Measurements from ENCODE around the gene LGMN.
"Not testable (repeated sequence)": the region's sequence is repeated elsewhere in the genome, so short reads cannot be mapped to it uniquely, and the experiment has no call there.

Gene LGMN

DNA sequence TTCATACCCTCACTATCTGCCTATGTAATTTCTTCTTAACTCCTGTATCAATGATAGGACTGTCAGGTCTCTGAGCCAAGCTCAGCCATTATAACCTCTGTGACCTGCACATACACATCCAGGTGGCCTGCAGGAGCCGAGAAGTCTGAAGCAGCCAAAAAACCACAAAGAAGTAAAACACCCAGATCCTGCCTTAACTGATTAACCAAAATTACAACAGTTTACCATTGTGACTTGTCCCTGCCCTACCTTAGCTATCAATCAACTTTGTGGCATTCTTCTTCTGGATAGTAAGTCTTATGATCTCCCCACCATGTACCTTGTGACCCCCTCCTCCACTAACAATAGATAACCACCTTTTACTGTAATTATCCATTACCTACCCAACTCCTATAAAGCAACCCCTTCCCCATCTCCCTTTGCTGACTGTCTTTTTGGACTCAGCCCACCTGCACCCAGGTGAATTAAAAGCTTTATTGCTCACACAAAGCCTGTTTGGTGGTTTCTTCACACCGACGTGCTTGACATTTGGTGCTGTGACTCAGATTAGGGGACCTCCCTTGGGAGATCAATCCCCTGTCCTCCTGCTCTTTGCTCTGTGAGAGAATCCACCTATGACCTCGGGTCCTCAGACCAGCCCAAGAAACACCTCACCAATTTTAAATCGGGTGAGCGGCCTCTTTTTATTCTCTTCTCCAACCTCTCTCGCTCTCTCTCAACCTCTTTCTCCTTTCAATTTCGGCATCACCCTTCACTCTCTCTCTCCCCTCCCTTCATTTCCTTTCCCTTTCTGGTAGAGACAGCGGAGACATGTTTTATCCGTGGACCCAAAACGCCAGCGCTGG, 11.5 kb upstream of the LGMN start:
- FAIRE-seq: no peak

DNA sequence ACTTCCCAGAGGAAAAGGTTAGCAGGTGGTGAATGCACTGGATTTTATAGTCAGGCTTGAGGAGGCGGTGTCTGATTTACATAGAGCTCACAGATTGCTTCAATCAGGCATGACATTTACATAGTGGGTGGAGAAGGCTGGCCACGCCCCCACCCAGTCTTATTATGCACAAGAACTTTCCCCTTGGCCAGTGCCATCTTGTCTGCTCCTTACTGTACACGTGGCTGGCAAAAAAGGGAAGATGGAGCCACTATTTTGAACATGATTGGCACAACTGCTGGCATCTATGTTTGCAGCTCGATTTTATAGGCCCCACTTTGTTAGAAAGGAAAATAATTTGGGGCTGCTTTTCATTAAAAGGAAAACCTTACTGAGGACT, 10.9 kb upstream of the LGMN start:
- FAIRE-seq: no peak

GRCh38 chr14:92756446-92756845, 8.0 kb upstream of the LGMN start:
- no peak for FAIRE-seq

- FAIRE-seq: no peak
Observed at GRCh38 chr14:92755495-92755894, 7.1 kb upstream of the LGMN start.

DNA sequence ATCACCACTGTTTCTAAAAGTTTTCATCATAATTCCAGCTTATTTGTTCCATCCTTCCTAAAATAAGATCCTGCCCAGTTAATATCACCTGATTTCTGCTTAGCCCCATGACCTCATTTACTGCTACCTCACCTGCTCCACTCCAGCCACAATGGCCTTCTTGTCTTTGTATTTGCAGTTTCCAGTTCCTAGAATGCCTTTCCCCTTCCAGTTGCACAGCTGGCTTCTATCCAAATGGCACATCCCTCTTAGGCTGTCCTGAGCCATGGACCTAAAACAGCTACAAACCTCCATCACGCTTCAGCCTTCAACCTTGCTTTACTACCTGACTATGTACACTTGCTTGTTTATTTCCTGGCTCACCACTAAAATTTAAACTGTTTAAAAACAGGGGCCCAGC, 6.5 kb upstream of the LGMN start:
- no peak for FAIRE-seq

DNA sequence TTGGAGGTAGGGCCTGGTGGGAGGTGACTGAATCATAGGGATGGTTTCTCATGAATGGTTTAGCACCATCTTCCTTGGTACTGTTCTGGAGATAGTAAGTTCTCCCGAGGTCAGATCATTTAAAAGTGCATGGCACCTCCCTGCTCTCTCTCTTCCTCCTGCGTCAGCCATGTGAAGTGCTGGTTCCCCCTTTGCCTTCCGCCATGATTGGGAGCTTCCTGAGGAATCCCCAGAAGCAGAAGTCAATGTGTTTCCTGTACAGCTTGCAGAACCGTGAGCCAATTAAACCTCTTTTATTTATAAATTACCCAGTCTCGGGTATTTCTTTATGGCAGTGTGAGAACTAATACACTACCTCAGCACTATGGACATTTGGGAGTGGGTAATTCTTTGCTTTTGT, 4.8 kb upstream of the LGMN start:
- FAIRE-seq: no peak

- FAIRE-seq: no peak
Observed at GRCh38 chr14:92751819-92752218, 3.4 kb upstream of the LGMN start.

- FAIRE-seq: no peak
Observed at GRCh38 chr14:92750994-92751400, 2.6 kb upstream of the LGMN start.

GRCh38 chr14:92750222-92750728, 1.8 kb upstream of the LGMN start:
- not testable (repeated sequence) for FAIRE-seq

DNA sequence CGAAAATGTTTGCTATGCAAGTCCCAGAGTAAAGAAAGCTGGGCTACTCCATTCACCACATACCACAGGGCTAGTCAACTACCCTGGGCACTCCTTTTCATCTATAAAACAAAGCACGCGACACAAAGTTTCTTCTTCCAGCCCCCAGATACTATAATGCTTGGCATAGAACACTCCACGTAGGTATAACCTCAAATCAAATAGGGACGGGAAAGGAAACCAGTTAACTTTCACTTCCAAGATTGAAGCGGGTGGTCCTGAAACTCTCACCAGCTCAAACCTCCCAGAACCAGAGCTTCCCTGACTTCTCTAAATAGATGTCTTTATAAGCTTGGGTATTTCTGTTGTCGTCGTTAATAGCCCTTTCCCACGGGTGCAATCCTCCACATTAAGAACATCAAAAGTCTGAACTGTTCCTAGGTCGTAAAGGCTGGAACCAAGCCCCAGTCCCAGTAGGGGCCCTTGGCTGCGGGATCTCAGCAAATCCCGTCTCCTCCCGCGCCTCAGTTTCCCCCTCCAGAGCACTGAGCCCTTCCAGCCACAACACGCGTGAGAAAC, 647 bp downstream of the LGMN start:
- FAIRE-seq: no peak

DNA sequence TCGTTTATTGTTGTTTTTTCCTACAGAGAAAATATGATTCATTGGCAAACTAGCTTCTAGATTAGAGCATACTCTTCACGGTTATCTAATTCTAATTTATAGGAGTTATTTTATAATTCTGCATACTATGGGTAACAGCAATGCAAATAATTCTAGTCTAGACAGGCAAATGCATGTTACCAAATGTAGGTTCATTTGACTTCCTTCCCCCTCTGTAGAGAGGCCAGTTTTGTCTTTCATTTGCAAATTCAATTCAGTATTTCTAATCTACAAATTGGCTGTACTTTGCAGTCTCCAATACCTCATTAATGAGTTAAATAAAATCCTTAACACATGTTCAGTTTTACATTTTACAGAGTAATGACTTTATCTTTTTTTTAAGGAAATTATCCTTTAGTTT, 4.2 kb downstream of the LGMN start:
- FAIRE-seq: no peak

DNA sequence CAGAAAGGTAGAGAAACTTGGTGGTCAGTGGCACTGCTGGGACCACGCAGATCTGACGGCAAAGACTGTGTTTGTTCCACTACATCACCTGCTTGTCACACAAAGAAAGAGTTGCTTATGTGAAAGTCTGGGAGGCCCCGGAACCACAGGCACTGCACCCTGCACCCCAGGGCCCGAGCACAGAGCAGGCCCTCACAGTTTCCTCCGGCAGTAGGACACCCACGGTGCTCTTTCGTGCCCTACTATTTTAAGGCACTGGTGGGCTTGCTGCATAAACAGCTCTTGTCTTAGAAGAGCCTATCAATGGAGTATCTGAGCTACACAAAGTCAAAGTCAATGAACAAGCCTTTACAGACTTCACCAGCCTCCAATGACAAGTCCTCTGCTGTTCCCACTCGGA, 8.0 kb downstream of the LGMN start:
- no peak for FAIRE-seq

GRCh38 chr14:92737619-92738188, 10.7 kb downstream of the LGMN start:
- FAIRE-seq: no peak

DNA sequence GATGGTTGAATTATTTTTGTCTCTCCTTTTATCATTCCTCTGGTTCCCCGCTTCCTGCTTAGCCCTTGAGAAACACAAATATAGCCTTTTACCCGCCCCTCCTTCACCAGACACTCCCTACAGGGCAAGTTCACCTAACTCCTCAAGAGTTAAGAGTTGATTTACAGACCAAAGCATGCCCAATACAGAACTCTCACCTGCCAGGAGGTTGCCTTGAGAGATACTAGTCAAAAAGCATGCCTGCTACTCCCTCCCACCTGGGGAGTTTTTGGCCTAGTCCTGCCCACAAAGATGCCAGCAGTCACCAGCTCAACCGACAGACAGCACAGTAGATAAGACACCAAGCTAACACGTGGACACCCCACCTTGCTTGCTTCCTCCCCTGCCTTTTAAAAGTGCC, 11.2 kb downstream of the LGMN start:
- FAIRE-seq: no peak

DNA sequence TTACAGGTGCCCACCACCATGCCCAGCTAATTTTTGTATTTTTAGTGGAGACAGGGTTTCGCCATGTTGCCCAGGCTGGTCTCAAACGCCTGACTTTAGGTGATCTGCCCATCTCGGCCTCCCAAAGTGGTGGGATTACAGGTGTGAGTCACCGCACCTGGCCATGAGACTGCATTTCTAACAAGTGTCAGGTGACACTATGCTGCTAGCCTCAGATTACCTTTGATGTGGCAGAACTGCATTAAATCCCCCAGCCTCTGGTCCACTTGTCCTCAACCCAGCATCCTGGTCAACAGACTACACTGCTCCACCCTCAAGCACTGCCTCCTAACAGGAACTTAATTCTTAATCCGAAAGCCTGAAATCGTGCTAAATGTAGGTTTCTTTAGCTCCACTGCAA, 13.1 kb downstream of the LGMN start:
- FAIRE-seq: no peak

DNA sequence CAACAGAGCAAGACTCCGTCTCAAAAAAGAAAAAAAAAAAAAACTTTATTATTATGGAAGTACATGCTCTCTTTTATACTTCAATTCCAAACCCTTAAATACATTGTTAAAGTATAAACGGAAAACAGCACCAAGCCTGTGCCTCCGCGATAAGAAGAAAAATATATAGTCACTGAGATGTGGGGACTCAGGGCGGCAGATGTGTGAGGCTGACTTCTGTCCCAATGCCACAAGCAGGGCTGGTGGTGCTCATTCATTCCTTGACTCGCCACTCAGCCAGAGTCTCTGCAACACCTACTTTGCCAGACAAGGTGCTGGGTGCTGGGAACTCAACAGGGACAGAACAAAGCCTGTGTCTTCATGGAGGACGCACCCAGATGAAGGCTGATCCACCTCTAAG, 13.8 kb downstream of the LGMN start:
- no peak for FAIRE-seq

DNA sequence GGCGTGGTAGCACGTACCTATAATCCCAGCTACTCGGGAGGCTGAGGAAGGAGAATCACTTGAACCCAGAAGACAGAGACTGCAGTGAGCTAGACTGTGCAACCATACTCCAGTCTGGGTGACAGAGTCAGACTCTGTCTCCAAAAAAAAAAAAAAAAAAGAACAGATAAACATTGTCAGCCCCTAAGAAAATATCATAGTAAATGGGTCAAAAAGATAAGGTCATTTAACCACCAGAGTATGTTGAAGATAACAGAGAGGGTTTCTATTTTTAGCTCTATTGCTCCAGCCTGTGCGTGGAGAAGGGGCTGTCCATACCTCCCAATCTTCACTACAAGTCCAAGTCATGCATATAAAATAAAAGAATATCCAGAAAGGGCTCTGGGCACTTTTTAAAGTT, 15.4 kb downstream of the LGMN start:
- no peak for FAIRE-seq

- FAIRE-seq: no peak
Observed at GRCh38 chr14:92731622-92732115, 16.8 kb downstream of the LGMN start.

- FAIRE-seq: no peak
Observed at GRCh38 chr14:92729634-92730358, 18.6 kb downstream of the LGMN start.

DNA sequence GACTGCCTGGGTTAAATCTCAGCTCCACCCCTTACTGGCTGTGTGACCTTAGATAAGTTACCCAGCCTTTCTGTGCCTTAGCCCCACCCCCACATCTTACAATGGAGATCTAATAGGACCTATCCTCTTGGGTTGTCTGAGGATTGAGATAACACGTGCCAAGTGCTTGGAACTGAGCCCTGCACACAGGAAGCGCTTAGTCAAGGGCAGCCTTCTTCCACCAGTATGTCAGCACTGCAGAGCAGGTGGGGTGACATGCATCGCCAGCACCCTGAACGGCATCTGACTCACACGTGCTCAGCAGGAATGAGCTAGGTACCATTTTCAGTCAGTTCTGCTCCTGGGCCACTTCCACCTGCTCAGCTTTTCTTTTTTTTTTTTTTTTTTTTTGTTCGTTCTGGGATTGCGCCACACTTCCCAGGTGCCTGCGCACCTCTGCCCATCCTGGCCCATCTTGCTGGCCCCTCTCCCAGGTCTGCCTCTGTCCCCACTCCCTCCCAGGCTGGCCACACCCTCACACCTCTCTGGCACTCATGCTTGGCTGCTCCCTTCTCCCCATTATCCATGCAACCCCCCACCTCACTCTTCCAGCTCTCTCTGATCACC, 19.6 kb downstream of the LGMN start:
- FAIRE-seq: no peak

DNA sequence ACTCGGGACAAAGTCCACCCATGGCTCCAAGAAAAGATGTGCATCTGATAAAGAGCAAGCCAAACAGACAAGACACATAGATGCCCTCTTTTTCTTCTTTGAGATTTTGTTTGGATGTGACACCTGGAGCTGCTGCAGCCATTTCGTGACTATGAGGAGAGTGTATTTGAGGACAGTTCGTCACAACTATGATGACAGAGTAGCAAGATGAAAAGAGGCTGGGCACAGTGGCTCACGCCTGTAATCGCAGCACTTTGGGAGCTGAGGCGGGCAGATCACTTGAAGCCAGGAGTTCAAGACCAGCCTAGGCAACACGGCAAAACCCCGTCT, 21.5 kb downstream of the LGMN start:
- FAIRE-seq: no peak

GRCh38 chr14:92726135-92726932, 22.1 kb downstream of the LGMN start:
- FAIRE-seq: no peak

Measured in endometrium (tissue), 2 donors.